RWPE2 (cell line): ENCODE data around the gene BIN1.

Source experiments
- ATAC-seq: fragments of 200-7000 bp; cut with Tn5 transposase; 3 replicates; pipeline ENCODE4 v1.9.1; 2021; ENCODE audit warnings: low read depth
- DNase-seq: peaks from one replicate; pipeline ENCODE4 v3.0.0-alpha.2; 2020; ENCODE audit warnings: low spot score
- H3K27ac ChIP-seq: fragments of 450-650 bp; 2 replicates; pipeline ENCODE4 v1.5.1; 2017; ENCODE audit warnings: mild to moderate bottlenecking; ENCODE audit not compliant: poor library complexity, severe bottlenecking
- H3K27me3 ChIP-seq: fragments of 250-450 bp; sonication (Bioruptor Pico); 2 replicates; pipeline ENCODE4 v1.5.1; 2021; ENCODE audit warnings: mild to moderate bottlenecking, moderate library complexity; ENCODE audit not compliant: insufficient read depth, poor library complexity, severe bottlenecking
- H3K36me3 ChIP-seq: fragments of 250-450 bp; sonication (Bioruptor Pico); 2 replicates; pipeline ENCODE4 v1.5.1; 2020; ENCODE audit warnings: low read depth, mild to moderate bottlenecking, moderate library complexity
- H3K4me1 ChIP-seq: fragments of 250-450 bp; sonication (Bioruptor Pico); 2 replicates; pipeline ENCODE4 v1.5.1; 2021; ENCODE audit warnings: mild to moderate bottlenecking, moderate library complexity; ENCODE audit not compliant: insufficient read depth, poor library complexity, severe bottlenecking
- H3K4me3 ChIP-seq: fragments of 250-450 bp; sonication (Bioruptor Pico); 2 replicates; pipeline ENCODE4 v1.5.1; 2021; ENCODE audit warnings: mild to moderate bottlenecking, moderate library complexity; ENCODE audit not compliant: severe bottlenecking
- H3K9me3 ChIP-seq: fragments of 250-450 bp; sonication (Bioruptor Pico); 2 replicates; pipeline ENCODE4 v1.5.1; 2021; ENCODE audit warnings: mild to moderate bottlenecking, moderate library complexity; ENCODE audit not compliant: severe bottlenecking
- CTCF ChIP-seq: fragments of 450-650 bp; IDR thresholded peaks from one replicate; pipeline ENCODE4 v1.5.1; 2017; ENCODE audit warnings: mild to moderate bottlenecking, moderate library complexity; ENCODE audit not compliant: poor library complexity, severe bottlenecking

Gene BIN1

DNA sequence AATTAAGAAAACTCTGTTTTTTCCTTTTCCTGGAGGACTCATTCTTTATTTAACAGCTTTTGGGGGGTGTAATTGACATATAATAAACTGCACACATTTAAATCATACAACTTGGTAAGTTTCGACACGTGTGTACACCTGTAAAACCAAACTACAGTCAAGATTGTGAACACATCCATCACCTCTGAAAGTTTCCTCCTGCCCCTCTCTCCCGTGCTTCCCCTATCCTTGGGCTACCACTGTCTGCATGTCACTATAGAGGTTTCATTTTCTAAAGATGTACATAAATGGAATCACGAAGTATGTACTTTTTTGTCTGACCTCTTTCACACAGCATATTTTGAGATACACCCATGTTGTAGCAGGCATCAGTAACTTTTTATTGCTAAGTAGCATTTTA, 100.0 kb downstream of the BIN1 start:
- no peak for DNase-seq
- Histone ChIP-seq H3K36me3 (no peaks in the 10 kb centered on the region), H3K27me3 (no peaks in the 10 kb centered on the region), H3K4me3 (no peak overlapping the region), H3K4me1 (peaks cover 11% of the 10 kb centered on the region), H3K9me3 (no peaks in the 10 kb centered on the region), H3K27ac (no peak overlapping the region)
- ATAC-seq: no peak
- no peak for TF ChIP-seq CTCF

DNA sequence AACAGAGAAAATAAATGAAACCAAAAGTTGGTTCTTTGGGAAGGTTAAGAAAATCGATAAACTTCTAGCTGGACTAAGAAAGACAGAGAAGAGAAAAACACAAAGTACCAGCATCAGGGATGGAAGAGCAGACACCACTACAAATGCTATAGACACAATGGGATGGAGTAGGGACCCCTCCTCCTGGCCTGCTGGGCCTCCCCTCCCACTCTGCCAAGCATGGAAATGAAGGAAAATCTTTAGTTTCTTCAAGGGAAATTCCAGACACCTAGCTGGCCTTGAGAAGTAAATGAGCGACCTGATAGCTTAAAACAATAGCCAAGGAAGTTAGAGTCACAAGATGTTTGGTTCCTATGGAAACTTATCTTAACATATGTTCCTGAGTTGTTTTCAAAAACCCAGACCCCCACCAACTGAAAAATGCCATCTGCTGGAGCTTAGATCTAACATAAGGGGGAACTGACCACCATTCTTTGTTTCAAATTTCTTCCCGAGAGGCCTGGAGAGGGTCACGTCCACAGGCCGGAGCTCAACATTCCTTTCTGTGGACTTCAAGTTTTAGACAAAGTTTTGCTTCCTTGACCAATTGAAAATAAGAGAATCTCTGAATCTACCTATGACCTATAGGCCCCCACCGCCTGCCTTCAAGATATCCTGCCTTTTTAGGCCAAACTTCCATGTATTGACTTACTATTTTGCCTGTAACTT, 101.9 kb downstream of the BIN1 start:
- no peaks in the 10 kb centered on the region for H3K9me3 ChIP-seq

DNA sequence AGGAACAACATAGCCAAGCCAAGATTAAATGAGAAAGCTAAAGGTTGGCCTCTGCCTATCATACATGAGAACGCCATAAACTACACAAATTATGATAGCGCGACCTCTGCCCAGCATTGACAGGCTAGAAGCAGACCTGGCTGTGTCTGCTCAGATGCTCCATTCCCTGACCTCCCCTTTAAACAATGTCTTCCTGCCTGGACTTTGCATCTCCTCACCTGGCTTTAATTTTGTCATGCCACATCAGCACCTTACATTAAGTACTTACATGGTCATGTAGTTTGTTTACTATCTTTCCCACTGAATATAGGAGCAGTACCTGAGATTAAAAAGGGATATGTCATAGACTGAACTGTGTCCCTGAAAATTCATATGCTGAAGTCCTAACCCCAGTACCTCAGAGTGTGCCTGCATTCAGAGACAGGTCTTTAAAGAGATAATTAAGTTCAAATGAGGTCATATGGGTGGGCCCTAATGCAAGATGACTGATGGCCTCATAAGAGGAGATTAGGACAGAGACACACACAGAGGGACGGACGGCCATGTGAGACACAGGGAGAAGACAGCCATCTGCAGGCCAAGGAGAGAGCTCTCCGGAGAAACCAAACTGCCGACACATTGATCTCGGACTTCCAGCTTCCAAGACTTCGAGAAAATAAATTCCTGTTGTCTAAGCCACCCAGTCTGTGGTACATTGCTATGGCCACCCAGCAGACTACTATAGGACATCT, 103.7 kb downstream of the BIN1 start:
- DNase-seq (no peak), ATAC-seq (no peak)
- no peak for TF ChIP-seq CTCF
- Histone ChIP-seq H3K4me3 (no peak overlapping the region), H3K36me3 (no peaks in the 10 kb centered on the region), H3K4me1 (peaks cover 11% of the 10 kb centered on the region), H3K27ac (no peak overlapping the region), H3K9me3 (no peaks in the 10 kb centered on the region), H3K27me3 (no peaks in the 10 kb centered on the region)

More for the DNA sequence above, 101.9 kb downstream of the BIN1 start:
- no peak for TF ChIP-seq CTCF
- H3K36me3 ChIP-seq: no peaks in the 10 kb centered on the region
- no peaks in the 10 kb centered on the region for H3K27me3 ChIP-seq
- H3K4me3 ChIP-seq: no peak overlapping the region
- ATAC-seq: no peak
- no peak overlapping the region for H3K27ac ChIP-seq
- no peak for DNase-seq
- peaks cover 11% of the 10 kb centered on the region for H3K4me1 ChIP-seq

- no peaks in the 10 kb centered on the region for H3K27me3 ChIP-seq
- H3K27ac ChIP-seq: no peak overlapping the region
- no peak for TF ChIP-seq CTCF
- no peak overlapping the region for H3K4me3 ChIP-seq
- no peaks in the 10 kb centered on the region for H3K9me3 ChIP-seq
- H3K36me3 ChIP-seq: no peaks in the 10 kb centered on the region
- no peaks in the 10 kb centered on the region for H3K4me1 ChIP-seq
- DNase-seq (no peak), ATAC-seq (no peak)
Measured at GRCh38 chr2:127001751-127002150, 105.2 kb downstream of the BIN1 start.

GRCh38 chr2:127000937-127001336, 106.0 kb downstream of the BIN1 start:
- no peak overlapping the region for H3K4me3 ChIP-seq
- H3K27ac ChIP-seq: no peak overlapping the region
- H3K27me3 ChIP-seq: no peaks in the 10 kb centered on the region
- no peak for DNase-seq
- H3K4me1 ChIP-seq: no peaks in the 10 kb centered on the region
- H3K9me3 ChIP-seq: no peaks in the 10 kb centered on the region
- H3K36me3 ChIP-seq: no peaks in the 10 kb centered on the region
- no peak for TF ChIP-seq CTCF
- no peak for ATAC-seq
